ENCODE results near the gene CDK11B.
A peak's percentile ranks its signal among the peaks of the same experiment; 100 is the strongest.
"Not testable (repeated sequence)": the region's sequence is repeated elsewhere in the genome, so short reads cannot be mapped to it uniquely, and the experiment has no call there.

Gene CDK11B

GRCh38 chr1:1599030-1599934, 59.5 kb downstream of the CDK11B start:
- DNase-seq (ENCODE audit: low spot score), result no peak

- DNase-seq (ENCODE audit: low spot score), result no peak
These were observed 60.1 kb downstream of the CDK11B start for GRCh38 chr1:1598720-1599029.

- no peak for DNase-seq (ENCODE audit: low spot score)
These were observed 60.6 kb downstream of the CDK11B start for GRCh38 chr1:1598051-1598719.

DNA sequence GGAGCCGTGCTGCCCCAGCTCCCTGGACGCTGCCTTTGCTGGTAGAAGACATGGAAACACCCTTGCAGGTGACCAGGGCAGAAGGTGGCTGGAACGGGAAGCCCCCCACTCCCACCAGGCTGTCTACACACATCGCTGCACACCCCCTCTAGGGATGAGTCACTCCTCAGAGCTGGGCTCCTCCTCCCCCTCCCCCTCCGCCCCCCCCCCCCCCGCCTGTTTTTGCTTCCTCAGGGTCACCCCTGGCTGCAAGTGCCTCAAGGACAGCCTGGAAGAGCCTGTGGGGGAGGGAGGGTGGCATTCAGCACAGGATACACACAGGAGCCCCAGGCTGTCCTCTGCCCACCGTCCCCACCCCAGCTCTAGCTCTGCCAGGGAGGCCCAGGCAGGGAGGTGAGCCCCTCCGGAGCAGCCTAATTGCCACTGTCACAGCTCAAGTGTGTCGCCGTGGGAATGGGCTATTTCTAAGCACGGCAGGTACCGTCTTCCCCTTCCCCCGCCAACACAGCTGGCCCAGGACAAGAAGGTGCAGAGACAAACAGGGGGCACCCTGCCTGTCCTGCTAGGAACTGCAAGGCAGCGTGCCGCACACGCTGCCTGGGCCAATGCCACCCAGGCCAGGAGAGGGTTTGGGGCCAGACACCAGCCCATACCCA, 61.4 kb downstream of the CDK11B start:
- peak; percentile 80 for DNase-seq (ENCODE audit: low spot score)

GRCh38 chr1:1596493-1597274, 62.1 kb downstream of the CDK11B start:
- DNase-seq (ENCODE audit: low spot score), result peak; percentile 24

GRCh38 chr1:1595341-1595740, 63.5 kb downstream of the CDK11B start:
- DNase-seq (ENCODE audit: low spot score), result not testable (repeated sequence)

- DNase-seq (ENCODE audit: low spot score), result no peak
These were observed 64.1 kb downstream of the CDK11B start for GRCh38 chr1:1594602-1595260.

DNA sequence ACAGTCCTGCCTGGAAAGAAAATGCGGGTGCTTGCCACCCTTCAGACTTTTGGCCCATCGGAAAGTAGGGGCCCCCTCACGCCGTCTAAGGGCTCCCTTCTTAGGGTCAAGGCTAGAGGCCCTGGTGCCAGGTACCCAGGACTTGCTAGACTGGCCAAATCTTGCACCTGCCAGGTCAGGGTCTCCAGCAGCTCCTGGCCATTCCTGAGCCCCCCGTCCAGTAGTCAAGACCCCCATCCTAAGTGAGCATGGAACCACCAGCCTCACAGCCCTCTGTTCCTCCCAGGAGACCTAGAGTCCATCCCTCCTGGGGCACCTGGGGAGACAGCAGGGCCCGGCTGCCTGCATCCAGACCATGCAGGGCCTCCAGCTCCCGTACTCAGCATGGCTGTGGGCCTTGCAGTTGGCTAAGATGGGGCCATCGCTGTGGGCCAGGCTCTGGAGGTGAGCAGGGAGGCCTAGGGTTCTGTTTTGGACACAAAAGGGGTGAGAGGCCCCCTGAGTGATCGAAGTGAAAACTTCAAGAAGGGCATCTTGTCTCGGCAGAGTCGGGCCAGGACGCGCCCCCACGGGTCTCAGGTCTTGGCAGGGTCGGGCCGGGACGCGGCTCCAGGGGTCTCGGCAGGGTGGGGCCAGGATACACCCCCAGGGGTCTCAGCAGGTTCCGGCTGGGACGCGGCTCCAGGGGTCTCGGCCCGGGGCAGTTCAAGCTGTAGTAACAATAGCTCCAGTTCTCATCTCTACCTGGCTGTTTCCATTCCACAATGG, 64.8 kb downstream of the CDK11B start:
- no peak for DNase-seq (ENCODE audit: low spot score)

GRCh38 chr1:1591452-1591851, 67.4 kb downstream of the CDK11B start:
- no peak for DNase-seq (ENCODE audit: low spot score)
